Activated T-cell treated with anti-CD3 and anti-CD28 coated beads, Interleukin-2, amount 50 U/mL, for 24 hours (primary cell): ENCODE measurements around the gene GALNT2.

Experiments
- DNase-seq: peaks from one replicate; pipeline ENCODE4 v3.0.0-alpha.2; 2020
- H3K27ac Mint-ChIP-seq: 2 replicates; pipeline ENCODE4 v1.8.0; 2020; ENCODE audit warnings: mild to moderate bottlenecking, mixed read lengths
- H3K27me3 Mint-ChIP-seq: 2 replicates; pipeline ENCODE4 v1.8.0; 2020; ENCODE audit warnings: mixed read lengths
- H3K36me3 Mint-ChIP-seq: 2 replicates; pipeline ENCODE4 v1.8.0; 2020; ENCODE audit warnings: low read depth, mixed read lengths
- H3K4me1 Mint-ChIP-seq: 2 replicates; pipeline ENCODE4 v1.8.0; 2020; ENCODE audit warnings: low read depth, mixed read lengths
- H3K4me3 Mint-ChIP-seq: 2 replicates; pipeline ENCODE4 v1.8.0; 2020; ENCODE audit warnings: mild to moderate bottlenecking, moderate library complexity, mixed read lengths
- H3K9me3 Mint-ChIP-seq: 2 replicates; pipeline ENCODE4 v1.8.0; 2020; ENCODE audit warnings: mixed read lengths

The GALNT2 gene

GRCh38 chr1:230270559-230271281, 203.7 kb downstream of the GALNT2 start:
- Mint-ChIP-seq H3K27ac (peak overlapping the region; percentile 94), H3K4me1 (peaks cover 59% of the 10 kb centered on the region), H3K4me3 (peak overlapping the region; percentile 34), H3K9me3 (no peaks in the 10 kb centered on the region), H3K27me3 (no peaks in the 10 kb centered on the region), H3K36me3 (peaks cover 76% of the 10 kb centered on the region)
- DNase-seq: peak; percentile 43

DNA sequence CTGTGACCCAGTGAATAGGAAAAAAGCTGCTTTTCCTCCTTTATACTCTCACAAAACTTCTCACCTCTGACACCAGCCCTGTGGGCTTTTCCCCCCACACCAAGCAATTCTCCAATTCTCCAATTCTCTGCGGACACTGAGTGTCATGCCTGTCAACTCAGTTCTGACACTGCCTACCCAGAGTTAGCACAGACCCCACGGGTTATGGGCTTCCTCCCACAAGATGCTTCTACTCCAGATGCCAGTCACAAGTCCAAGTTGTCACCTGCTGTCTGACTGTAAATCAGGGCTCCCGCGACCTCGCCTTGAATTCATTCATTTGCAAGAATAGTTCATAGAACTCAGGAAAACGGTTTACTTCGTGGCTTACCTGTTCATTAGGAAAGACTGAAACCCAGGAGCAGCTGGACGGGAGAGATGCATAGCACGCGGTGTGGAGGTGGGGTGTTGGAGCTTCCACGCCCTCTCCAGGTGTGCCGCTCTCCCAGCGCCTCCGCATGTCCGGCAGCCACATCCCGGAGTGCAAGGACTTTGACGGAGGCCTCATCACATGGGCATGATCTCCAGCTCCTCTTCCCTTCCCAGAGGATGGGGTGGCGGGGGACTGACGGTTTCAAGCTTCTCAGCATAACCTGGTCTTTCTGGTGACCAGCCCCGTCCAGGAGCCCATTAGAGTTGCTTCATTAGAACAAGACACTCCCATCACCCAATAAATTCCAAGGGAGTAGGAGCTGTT, 204.4 kb downstream of the GALNT2 start:
- peak overlapping the region; percentile 94 for H3K27ac Mint-ChIP-seq
- peak overlapping the region; percentile 34 for H3K4me3 Mint-ChIP-seq
- H3K36me3 Mint-ChIP-seq: peaks cover 73% of the 10 kb centered on the region
- H3K27me3 Mint-ChIP-seq: no peaks in the 10 kb centered on the region
- H3K9me3 Mint-ChIP-seq: no peaks in the 10 kb centered on the region
- H3K4me1 Mint-ChIP-seq: peaks cover 60% of the 10 kb centered on the region
- DNase-seq: peak; percentile 30

DNA sequence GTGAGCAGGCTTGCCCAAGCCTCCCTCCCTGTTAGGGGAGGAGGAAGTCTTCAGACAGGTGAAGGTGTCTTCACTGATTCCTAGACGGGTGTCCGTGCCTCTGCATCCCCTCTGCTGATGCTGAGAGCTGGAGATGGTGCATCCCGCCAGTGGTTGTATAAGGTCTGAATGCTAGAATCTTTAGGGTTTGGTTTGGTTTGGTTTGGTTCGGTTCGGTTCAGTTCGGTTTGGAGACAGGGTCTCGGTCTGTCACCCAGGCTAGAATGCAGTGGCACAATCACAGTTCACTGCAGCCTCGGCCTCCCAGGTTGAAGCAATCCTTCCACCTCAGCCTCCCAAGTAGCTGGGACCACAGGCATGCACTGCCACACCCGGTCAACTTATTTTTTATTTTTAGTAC, 205.5 kb downstream of the GALNT2 start:
- Mint-ChIP-seq H3K36me3 (peaks cover 73% of the 10 kb centered on the region), H3K4me1 (peaks cover 70% of the 10 kb centered on the region), H3K4me3 (no peak overlapping the region), H3K27me3 (no peaks in the 10 kb centered on the region), H3K9me3 (no peaks in the 10 kb centered on the region), H3K27ac (peak overlapping the region; percentile 47)
- DNase-seq: peak; percentile 21

DNA sequence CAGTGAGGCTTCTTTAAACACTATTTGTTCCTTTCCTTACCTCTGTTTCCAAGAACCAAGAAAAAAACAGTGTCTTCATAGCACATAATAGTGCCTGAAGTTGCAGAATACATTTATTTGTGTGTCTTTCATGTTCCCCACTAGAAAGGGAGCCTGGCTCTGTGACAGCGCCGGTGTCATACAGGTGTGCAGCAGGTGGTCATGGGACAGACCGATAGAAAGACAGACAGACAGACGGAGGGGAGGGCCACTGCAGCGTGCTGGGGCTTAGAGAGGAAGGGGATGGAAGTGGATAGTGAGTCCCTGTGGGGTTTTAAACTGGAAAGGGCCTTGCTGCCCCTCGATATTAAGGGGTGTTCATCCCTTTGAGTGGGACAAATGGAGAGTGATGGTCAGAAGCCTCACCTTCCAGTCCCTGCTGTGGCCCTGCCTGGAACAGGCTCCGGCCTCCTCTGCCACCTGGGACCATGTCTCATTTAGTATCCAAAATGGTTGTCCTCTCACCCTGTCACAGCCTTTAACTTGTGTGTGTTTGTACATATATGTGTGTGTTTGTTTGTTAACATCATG, 206.2 kb downstream of the GALNT2 start:
- H3K9me3 Mint-ChIP-seq: no peaks in the 10 kb centered on the region
- H3K36me3 Mint-ChIP-seq: peaks cover 73% of the 10 kb centered on the region
- H3K4me3 Mint-ChIP-seq: no peak overlapping the region
- DNase-seq: peak; percentile 26
- H3K4me1 Mint-ChIP-seq: peaks cover 68% of the 10 kb centered on the region
- H3K27ac Mint-ChIP-seq: peak overlapping the region; percentile 84
- no peaks in the 10 kb centered on the region for H3K27me3 Mint-ChIP-seq

GRCh38 chr1:230274254-230274653, 207.2 kb downstream of the GALNT2 start:
- H3K27ac Mint-ChIP-seq: peak overlapping the region; percentile 84
- H3K36me3 Mint-ChIP-seq: peaks cover 76% of the 10 kb centered on the region
- no peaks in the 10 kb centered on the region for H3K27me3 Mint-ChIP-seq
- peak; percentile 36 for DNase-seq
- peak overlapping the region; percentile 60 for H3K4me3 Mint-ChIP-seq
- no peaks in the 10 kb centered on the region for H3K9me3 Mint-ChIP-seq
- peaks cover 69% of the 10 kb centered on the region for H3K4me1 Mint-ChIP-seq

GRCh38 chr1:230276401-230276800, 209.4 kb downstream of the GALNT2 start:
- Mint-ChIP-seq H3K27me3 (no peaks in the 10 kb centered on the region), H3K4me1 (peaks cover 57% of the 10 kb centered on the region), H3K27ac (peak overlapping the region; percentile 26), H3K4me3 (no peak overlapping the region), H3K36me3 (peaks cover 85% of the 10 kb centered on the region), H3K9me3 (no peaks in the 10 kb centered on the region)
- peak; percentile 26 for DNase-seq

- peak overlapping the region; percentile 63 for H3K27ac Mint-ChIP-seq
- H3K36me3 Mint-ChIP-seq: peaks cover 84% of the 10 kb centered on the region
- DNase-seq: peak; percentile 26
- H3K9me3 Mint-ChIP-seq: no peaks in the 10 kb centered on the region
- peaks cover 55% of the 10 kb centered on the region for H3K4me1 Mint-ChIP-seq
- H3K27me3 Mint-ChIP-seq: no peaks in the 10 kb centered on the region
- no peak overlapping the region for H3K4me3 Mint-ChIP-seq
These were observed 210.4 kb downstream of the GALNT2 start for GRCh38 chr1:230277201-230278025.

GRCh38 chr1:230278376-230278775, 211.3 kb downstream of the GALNT2 start:
- peaks cover 46% of the 10 kb centered on the region for H3K4me1 Mint-ChIP-seq
- peaks cover 79% of the 10 kb centered on the region for H3K36me3 Mint-ChIP-seq
- no peak overlapping the region for H3K4me3 Mint-ChIP-seq
- no peaks in the 10 kb centered on the region for H3K9me3 Mint-ChIP-seq
- no peaks in the 10 kb centered on the region for H3K27me3 Mint-ChIP-seq
- peak overlapping the region; percentile 61 for H3K27ac Mint-ChIP-seq
- DNase-seq: peak; percentile 22

GRCh38 chr1:230278871-230279582, 212.0 kb downstream of the GALNT2 start:
- DNase-seq: peak; percentile 27
- Mint-ChIP-seq H3K27ac (peak overlapping the region; percentile 61), H3K9me3 (no peaks in the 10 kb centered on the region), H3K4me1 (peaks cover 40% of the 10 kb centered on the region), H3K36me3 (peaks cover 76% of the 10 kb centered on the region), H3K27me3 (no peaks in the 10 kb centered on the region), H3K4me3 (no peak overlapping the region)

DNA sequence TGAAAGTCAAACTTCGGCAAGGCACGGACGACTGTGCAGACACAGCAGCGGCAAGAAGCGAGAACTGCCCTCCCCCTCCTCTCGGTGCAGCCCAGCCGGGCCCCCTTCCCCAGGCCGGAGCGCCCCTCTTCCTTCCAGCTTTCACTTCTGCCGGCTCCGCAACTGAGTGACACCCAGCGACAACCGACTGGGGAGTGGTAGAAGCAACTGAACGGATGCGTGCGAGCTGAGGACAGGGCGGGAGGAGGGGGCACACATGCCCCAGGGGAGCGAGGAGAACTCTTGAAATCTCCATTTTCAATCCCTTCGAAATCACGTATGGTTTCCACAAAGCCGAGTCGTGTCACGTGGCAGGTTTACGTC, 212.5 kb downstream of the GALNT2 start:
- Mint-ChIP-seq H3K4me1 (peaks cover 35% of the 10 kb centered on the region), H3K4me3 (no peak overlapping the region), H3K36me3 (peaks cover 71% of the 10 kb centered on the region), H3K9me3 (no peaks in the 10 kb centered on the region), H3K27ac (no peak overlapping the region), H3K27me3 (no peaks in the 10 kb centered on the region)
- DNase-seq: peak; percentile 21

GRCh38 chr1:230280054-230280795, 213.2 kb downstream of the GALNT2 start:
- DNase-seq: peak; percentile 40
- Mint-ChIP-seq H3K27ac (no peak overlapping the region), H3K9me3 (no peaks in the 10 kb centered on the region), H3K27me3 (no peaks in the 10 kb centered on the region), H3K36me3 (peaks cover 72% of the 10 kb centered on the region), H3K4me1 (peaks cover 34% of the 10 kb centered on the region), H3K4me3 (no peak overlapping the region)

GRCh38 chr1:230280906-230281413, 213.9 kb downstream of the GALNT2 start:
- peak overlapping the region; percentile 50 for H3K27ac Mint-ChIP-seq
- H3K27me3 Mint-ChIP-seq: no peaks in the 10 kb centered on the region
- peak; percentile 28 for DNase-seq
- H3K4me1 Mint-ChIP-seq: peaks cover 34% of the 10 kb centered on the region
- H3K9me3 Mint-ChIP-seq: no peaks in the 10 kb centered on the region
- H3K36me3 Mint-ChIP-seq: peaks cover 71% of the 10 kb centered on the region
- no peak overlapping the region for H3K4me3 Mint-ChIP-seq

GRCh38 chr1:230281556-230281955, 214.5 kb downstream of the GALNT2 start:
- no peaks in the 10 kb centered on the region for H3K9me3 Mint-ChIP-seq
- H3K27me3 Mint-ChIP-seq: no peaks in the 10 kb centered on the region
- H3K4me3 Mint-ChIP-seq: no peak overlapping the region
- peaks cover 33% of the 10 kb centered on the region for H3K4me1 Mint-ChIP-seq
- peaks cover 66% of the 10 kb centered on the region for H3K36me3 Mint-ChIP-seq
- DNase-seq: peak; percentile 26
- peak overlapping the region; percentile 73 for H3K27ac Mint-ChIP-seq
